Kidney (tissue), 14 donors: ENCODE measurements around the gene SPEN. TPM values are rescaled to one million over a fixed set of nuclear protein-coding genes. Genes with fewer than 3 reads are reported as not detected.

Source experiments
- DNase-seq, 5 donors: peaks; one replicate each; pipeline ENCODE4 v3.0.0-alpha.2; 2013 to 2020
- FAIRE-seq: peaks from 2 replicates; lab custom pipeline; 2012; peaks lifted over from hg19 to GRCh38; lab: Jason Lieb, UNC
- H3K27ac ChIP-seq, 2 donors: one replicate each; pipeline ENCODE4 v1.7.0; 2013; ENCODE audit warnings: low read depth in 2 of 2, low read length in 2 of 2, inconsistent platforms in 1 of 2
- H3K27me3 ChIP-seq: one replicate; pipeline ENCODE4 v1.7.1; 2013; ENCODE audit warnings: low read length, inconsistent platforms; ENCODE audit not compliant: control insufficient read depth, insufficient read depth
- H3K36me3 ChIP-seq, 3 donors: one replicate each; pipeline versions ENCODE4 v1.7.0 to v1.7.1; 2013; ENCODE audit warnings: low read length in 3 of 3, control low read depth in 1 of 3, inconsistent platforms in 1 of 3; ENCODE audit not compliant: insufficient read depth in 3 of 3, control insufficient read depth in 2 of 3
- H3K4me1 ChIP-seq, 3 donors: one replicate each; pipeline versions ENCODE4 v1.7.0 to v1.7.1; 2013; ENCODE audit warnings: low read length in 3 of 3, inconsistent platforms in 1 of 3, low read depth in 1 of 3; ENCODE audit not compliant: control insufficient read depth in 2 of 3, insufficient read depth in 2 of 3
- H3K4me3 ChIP-seq, 3 donors: one replicate each; pipeline versions ENCODE4 v1.7.0 to v1.8.1; 2013; ENCODE audit warnings: low read length in 3 of 3, control low read depth in 1 of 3, inconsistent platforms in 1 of 3
- H3K9ac ChIP-seq, 3 donors: one replicate each; pipeline versions ENCODE4 v1.7.0 to v1.7.1; 2013; ENCODE audit warnings: low read length in 3 of 3, control low read depth in 1 of 3, inconsistent platforms in 1 of 3
- H3K9me3 ChIP-seq, 3 donors: one replicate each; pipeline versions ENCODE4 v1.7.0 to v1.7.1; 2013; ENCODE audit warnings: low read length in 3 of 3, control low read depth in 1 of 3, inconsistent platforms in 1 of 3; ENCODE audit not compliant: control insufficient read depth in 2 of 3, insufficient read depth in 1 of 3
- intact Hi-C: fragments of 100-400 bp; cut with DNase I; formaldehyde crosslinking; loops from one replicate; pipeline ENCODE4 v1.11.1; 2022
- polyA plus RNA-seq: library from polyadenylated mRNA; stranded (reverse); fragments of 350-450 nt; fragmentation: Illumina TruSeq; extraction: RNeasy Lipid Tissue Mini Kit (QIAGEN cat#74804); gene quantifications from one replicate; pipeline ENCODE4 v1.2.3, GENCODE V29; 2014; ENCODE audit warnings: low read depth, low replicate concordance; ENCODE audit not compliant: insufficient read depth
- total RNA-seq: library from RNA; stranded (reverse); fragmentation: NEBNext Ultra II Directional; extraction: Animal tissue kit (Norgen Biotek cat#: 25700); gene quantifications from one replicate; pipeline ENCODE4 v1.2.1, GENCODE V29; 2021
- TF ChIP-seq, protein P1 (sequence below): IDR thresholded peaks from 3 replicates; pipeline ENCODE4 v1.5.1; 2012; ENCODE audit warnings: mild to moderate bottlenecking, moderate library complexity, borderline replicate concordance; ENCODE audit not compliant: insufficient read depth; ENCODE audit errors: extremely low read depth
- donor health status: control.
- donor health status: control.
- donor health status: control.
- donor health status: control.
- donor health status: control.
- donor health status: DM: yes; HTN: yes; CAD: no.
- donor health status: Normal renal cell carcinoma (clear cell type).

SPEN gene
- total and polyA plus RNA-seq, 2 donors from 2014 or later, result 9.4 to 70.7 TPM

DNA sequence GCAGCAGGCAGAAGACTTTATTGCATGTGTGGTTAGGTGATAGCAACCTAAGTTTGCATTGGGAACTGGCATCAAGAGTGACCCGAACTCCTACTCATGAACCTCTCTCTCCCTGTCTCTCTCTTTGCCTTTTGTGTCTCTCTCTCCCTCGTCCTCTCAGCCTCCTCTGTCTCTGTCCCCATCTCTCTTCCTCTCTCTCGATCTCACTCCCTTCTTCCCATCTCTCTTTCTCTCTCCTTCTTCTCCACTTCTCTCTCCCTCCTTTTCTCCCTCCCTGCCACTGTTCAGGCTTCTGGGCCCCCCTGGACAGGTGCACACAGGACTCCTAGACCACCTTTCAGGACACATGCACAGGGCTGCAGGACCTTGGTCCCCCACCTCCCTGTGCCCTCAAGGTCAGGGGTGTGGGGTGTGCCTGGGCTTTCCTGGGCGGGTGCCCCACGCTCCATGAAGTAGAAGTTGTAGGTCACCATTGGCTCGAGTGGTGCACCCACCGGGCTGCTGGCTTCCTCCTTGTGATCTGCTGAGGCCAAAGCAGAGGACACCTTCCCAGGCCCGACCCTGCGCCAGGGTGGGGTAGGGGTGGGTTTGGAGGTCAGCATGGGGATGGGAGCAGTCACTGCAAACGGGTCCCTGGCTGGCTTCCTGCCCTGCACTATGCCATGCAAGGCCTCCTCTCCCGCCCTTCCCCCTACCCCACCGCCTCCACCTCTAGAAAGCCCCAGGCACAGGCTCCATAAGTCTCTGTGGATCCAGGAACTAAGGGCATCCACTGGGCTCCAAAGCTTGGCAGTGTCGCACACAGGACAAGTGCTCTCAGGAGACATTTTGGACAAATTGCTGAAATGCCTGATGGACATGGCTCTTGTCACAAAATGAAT is 141.6 kb downstream of the SPEN start:
- intact Hi-C loops, result no loop called here
- TF ChIP-seq, protein P1, sequence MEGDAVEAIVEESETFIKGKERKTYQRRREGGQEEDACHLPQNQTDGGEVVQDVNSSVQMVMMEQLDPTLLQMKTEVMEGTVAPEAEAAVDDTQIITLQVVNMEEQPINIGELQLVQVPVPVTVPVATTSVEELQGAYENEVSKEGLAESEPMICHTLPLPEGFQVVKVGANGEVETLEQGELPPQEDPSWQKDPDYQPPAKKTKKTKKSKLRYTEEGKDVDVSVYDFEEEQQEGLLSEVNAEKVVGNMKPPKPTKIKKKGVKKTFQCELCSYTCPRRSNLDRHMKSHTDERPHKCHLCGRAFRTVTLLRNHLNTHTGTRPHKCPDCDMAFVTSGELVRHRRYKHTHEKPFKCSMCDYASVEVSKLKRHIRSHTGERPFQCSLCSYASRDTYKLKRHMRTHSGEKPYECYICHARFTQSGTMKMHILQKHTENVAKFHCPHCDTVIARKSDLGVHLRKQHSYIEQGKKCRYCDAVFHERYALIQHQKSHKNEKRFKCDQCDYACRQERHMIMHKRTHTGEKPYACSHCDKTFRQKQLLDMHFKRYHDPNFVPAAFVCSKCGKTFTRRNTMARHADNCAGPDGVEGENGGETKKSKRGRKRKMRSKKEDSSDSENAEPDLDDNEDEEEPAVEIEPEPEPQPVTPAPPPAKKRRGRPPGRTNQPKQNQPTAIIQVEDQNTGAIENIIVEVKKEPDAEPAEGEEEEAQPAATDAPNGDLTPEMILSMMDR, result no peak
- Histone ChIP-seq H3K36me3 (no peaks in the 10 kb centered on the region), H3K9me3 (no peaks in the 10 kb centered on the region), H3K9ac (no peak overlapping the region), H3K27ac (no peak overlapping the region), H3K27me3 (no peaks in the 10 kb centered on the region), H3K4me1 (no peaks in the 10 kb centered on the region), H3K4me3 (no peak overlapping the region)
- DNase-seq (no peak), FAIRE-seq (no peak)

DNA sequence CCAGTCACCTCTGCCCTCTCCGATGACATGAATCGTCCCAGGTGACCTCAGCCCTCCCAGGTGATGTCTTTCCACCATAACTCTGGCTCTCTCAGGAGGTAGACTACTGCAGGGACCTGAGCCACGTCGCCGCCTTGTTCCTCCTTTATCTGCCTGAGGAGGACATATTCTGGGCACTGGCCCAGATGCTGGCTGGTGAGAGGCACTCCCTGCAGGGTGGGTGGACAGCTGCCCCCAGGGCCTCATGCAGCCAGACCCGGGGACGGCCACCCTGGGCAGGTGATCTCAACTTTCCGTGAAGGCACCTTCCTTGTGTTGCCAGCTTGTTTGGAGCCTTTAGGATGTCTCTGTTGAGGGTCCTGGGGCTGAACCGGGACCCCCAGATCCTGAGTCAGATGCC is 142.3 kb downstream of the SPEN start:
- H3K27ac ChIP-seq, result no peak overlapping the region
- H3K4me1 ChIP-seq, result no peaks in the 10 kb centered on the region
- DNase-seq (no peak), FAIRE-seq (no peak)
- H3K27me3 ChIP-seq, result no peaks in the 10 kb centered on the region
- no peaks in the 10 kb centered on the region for H3K9me3 ChIP-seq
- TF ChIP-seq, protein P1, result no peak
- H3K4me3 ChIP-seq, result no peak overlapping the region
- intact Hi-C loops, result loop anchor here (5.0 kb wide), 1 partner anchor 172 kb away; no protein-coding TSS in a partner anchor
- H3K36me3 ChIP-seq, result no peaks in the 10 kb centered on the region
- no peak overlapping the region for H3K9ac ChIP-seq

Other genes with a start within 250 kb of the SPEN start
- gene DDI2, start 230.2 kb upstream of the SPEN start, total RNA-seq, result 28.3 TPM
- 4.0 TPM for gene DDI2, start 230.2 kb upstream of the SPEN start, polyA plus RNA-seq
- 65.7 TPM for gene PLEKHM2, start 163.4 kb upstream of the SPEN start, total RNA-seq
- gene PLEKHM2, start 163.4 kb upstream of the SPEN start, polyA plus RNA-seq, result 21.7 TPM
- gene SLC25A34, start 111.4 kb upstream of the SPEN start, total RNA-seq, result 1.5 TPM
- 12.2 TPM for gene SLC25A34, start 111.4 kb upstream of the SPEN start, polyA plus RNA-seq
- gene TMEM82, start 105.2 kb upstream of the SPEN start, total RNA-seq, result 2.0 TPM
- gene TMEM82, start 105.2 kb upstream of the SPEN start, polyA plus RNA-seq, result 25.4 TPM
- gene FBLIM1, start 88.9 kb upstream of the SPEN start, total RNA-seq, result 89.3 TPM
- gene FBLIM1, start 88.9 kb upstream of the SPEN start, polyA plus RNA-seq, result 16.6 TPM
- gene UQCRHL, start 40.1 kb upstream of the SPEN start, total RNA-seq, result 0.91 TPM
- 11.8 TPM for gene UQCRHL, start 40.1 kb upstream of the SPEN start, polyA plus RNA-seq
- 41.5 TPM for gene ZBTB17, start 128.4 kb downstream of the SPEN start, total RNA-seq
- gene ZBTB17, start 128.4 kb downstream of the SPEN start, polyA plus RNA-seq, result 33.1 TPM
- 0.22 TPM for gene SRARP, start 156.5 kb downstream of the SPEN start, total RNA-seq
- 4.0 TPM for gene SRARP, start 156.5 kb downstream of the SPEN start, polyA plus RNA-seq
- 29.1 TPM for gene HSPB7, start 170.3 kb downstream of the SPEN start, total RNA-seq
- gene HSPB7, start 170.3 kb downstream of the SPEN start, polyA plus RNA-seq, result 17.0 TPM
- 7.8 TPM for gene CLCNKA, start 174.3 kb downstream of the SPEN start, total RNA-seq
- 187 TPM for gene CLCNKA, start 174.3 kb downstream of the SPEN start, polyA plus RNA-seq
- 60.6 TPM for gene CLCNKB, start 196.1 kb downstream of the SPEN start, total RNA-seq
- 519 TPM for gene CLCNKB, start 196.1 kb downstream of the SPEN start, polyA plus RNA-seq
- gene FAM131C, start 225.9 kb downstream of the SPEN start, total RNA-seq, result 5.0 TPM
- gene FAM131C, start 225.9 kb downstream of the SPEN start, polyA plus RNA-seq, result 12.0 TPM